Endometrial microvascular endothelial cells (primary cell): ENCODE results near the gene MICAL2. TPM values are rescaled to one million over a fixed set of nuclear protein-coding genes. Genes with fewer than 3 reads are reported as not detected.

Experiments used
- in situ Hi-C: cut with HindIII; loops from 2 replicates; pipeline ENCODE4 v1.10.0; 2017; ENCODE audit warnings: low sequenced_read_pairs, low pct_unique_long_range_greater_than_20kb; ENCODE audit errors: inconsistent ontology term
- total RNA-seq: library from RNA; depleted of rRNA; stranded (reverse); fragments of >200 nt; gene quantifications from one replicate; pipeline ENCODE4 v1.2.3, GENCODE V29; 2015; ENCODE audit errors: inconsistent ontology term

MICAL2 gene
- total RNA-seq, 1 donor from 2014 or later, result 149 TPM

- in situ Hi-C loops, result no loop called here
These were observed 1.4 kb downstream of the MICAL2 start for GRCh38 chr11:12111549-12112520.

GRCh38 chr11:12112750-12113149 is 2.4 kb downstream of the MICAL2 start:
- in situ Hi-C loops, result no loop called here

GRCh38 chr11:12113294-12113693 is 2.9 kb downstream of the MICAL2 start:
- in situ Hi-C loops, result no loop called here

- in situ Hi-C loops, result no loop called here
These were observed 4.0 kb downstream of the MICAL2 start for GRCh38 chr11:12114193-12115033.

- in situ Hi-C loops, result no loop called here
These were observed 6.1 kb downstream of the MICAL2 start for GRCh38 chr11:12116425-12117032.

- in situ Hi-C loops, result no loop called here
These were observed 6.8 kb downstream of the MICAL2 start for GRCh38 chr11:12117200-12117599.

DNA sequence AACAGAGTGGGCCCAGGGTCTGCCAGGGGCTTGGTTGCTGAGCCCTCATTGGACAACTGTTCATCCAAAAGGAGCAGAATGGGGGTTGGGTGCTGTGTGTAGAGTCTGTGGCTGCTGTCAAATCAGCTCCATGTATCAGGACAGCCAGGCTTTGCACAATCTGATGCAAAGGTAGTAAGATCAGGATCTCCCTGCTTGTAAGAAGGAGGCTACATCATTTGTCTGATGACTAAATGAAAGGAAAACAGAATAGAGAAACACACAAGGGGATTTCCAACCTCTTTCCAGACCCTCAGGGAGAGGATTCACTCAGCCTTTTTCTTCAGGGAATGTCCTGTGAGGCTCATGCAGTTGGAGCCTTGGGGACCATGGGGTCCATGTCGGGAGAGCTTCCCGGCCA is 7.2 kb downstream of the MICAL2 start:
- in situ Hi-C loops, result no loop called here

DNA sequence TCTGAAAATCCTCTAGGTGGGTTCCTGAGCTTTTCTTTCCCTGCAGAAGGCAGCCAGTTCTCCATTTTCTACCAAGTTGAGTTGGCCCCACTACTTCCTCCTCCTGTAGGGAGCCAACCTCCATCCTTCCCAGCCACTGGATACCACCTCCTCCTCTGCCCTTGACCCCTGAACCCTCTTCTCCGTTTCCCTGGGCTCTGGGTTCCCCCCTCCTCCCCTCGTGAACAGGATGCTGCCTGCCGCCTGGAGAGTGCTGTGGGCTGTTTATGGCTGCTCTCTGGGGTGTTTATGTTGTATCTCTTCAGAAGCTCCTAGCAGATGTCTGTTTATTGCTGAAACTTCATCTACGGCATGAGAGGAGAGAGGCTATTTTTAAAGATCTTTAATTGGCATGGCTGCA is 8.6 kb downstream of the MICAL2 start:
- in situ Hi-C loops, result no loop called here

DNA sequence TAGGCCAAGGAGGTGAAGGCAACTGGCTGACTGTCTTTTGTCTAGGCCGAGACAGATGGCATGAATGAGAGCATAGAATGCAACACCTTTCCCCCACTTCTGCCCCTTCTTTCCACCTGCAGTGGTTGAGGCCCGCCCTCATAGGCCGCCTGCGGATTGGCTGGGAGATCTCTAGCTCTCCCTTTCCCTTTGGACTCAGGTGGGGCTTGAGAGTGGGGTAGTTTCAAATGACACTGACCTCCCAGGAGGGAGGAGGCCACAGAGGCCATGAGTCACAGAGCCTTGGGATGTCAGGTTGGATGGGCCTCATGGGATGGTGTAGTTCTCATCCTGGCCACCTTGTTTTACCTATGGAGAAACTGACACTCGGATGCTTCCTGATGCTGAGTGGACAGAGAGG is 9.1 kb downstream of the MICAL2 start:
- in situ Hi-C loops, result no loop called here

DNA sequence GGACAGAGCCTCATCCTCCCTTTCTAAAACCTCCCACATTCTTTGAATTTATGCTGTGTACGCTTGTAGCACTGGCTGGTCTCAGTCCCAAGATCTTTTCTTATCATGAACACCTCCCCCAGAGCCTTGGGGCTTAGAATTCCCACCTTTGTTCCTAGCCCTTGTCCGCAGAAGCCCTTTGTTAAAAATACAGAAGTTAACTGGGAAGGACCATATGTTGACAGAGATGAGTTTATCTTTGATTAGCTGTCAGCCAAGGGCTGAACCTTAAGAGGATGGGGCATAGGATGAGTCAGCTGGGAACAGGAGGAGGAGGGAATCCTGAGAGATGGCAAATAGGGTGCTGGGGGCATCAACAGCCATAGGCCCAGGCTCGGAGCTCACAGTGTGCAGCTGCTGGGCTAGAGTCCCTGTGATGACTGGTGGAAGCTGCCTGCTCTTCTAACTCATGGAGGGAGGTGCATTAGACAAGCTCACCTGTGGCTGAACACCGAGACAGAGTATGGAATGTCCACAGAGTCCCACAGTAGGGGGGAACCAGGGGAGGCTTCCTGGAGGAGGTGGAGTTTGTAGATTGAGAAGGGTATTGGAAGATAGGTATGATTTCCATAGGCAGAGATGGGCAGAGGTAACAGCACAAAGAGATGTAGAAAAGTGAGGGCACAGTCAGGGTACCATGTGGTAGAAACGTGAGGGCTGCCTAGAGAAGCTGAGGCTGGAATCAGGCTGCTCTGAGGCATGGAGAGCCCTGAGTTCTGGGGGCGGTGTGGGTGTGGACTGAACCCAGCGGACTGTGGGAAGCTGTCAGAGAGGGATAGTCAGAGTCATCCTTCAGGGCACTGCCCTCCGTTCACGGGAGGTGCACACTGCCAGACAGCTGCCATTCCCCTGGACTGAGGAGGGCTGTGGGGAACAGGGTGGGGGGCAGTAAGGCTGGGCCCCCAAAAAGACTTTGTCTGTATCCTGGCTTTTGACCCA is 9.9 kb downstream of the MICAL2 start:
- in situ Hi-C loops, result no loop called here

DNA sequence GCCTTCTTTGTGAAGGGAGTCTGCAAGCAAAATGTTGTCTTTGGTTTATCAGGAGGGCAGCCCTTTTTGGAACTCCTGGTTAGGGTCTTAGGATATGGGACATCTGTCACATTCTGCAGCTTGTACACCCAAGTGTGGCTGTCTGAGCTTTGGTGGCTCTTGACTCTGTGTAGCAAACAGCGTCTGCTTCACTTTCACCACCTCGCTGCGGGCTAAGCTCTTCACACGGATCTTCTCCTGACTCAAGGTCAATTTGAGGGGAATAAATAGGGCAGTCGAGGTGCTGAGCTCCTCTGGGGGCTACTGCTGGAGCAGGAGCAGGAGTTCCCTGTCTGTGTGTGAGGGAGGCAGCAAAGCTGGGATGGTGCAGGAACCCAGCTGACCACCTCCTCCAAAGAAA is 10.6 kb downstream of the MICAL2 start:
- in situ Hi-C loops, result no loop called here

GRCh38 chr11:12121517-12121916 is 11.1 kb downstream of the MICAL2 start:
- in situ Hi-C loops, result no loop called here

- in situ Hi-C loops, result no loop called here
These were observed 11.7 kb downstream of the MICAL2 start for GRCh38 chr11:12122083-12122482.

- in situ Hi-C loops, result no loop called here
These were observed 12.9 kb downstream of the MICAL2 start for GRCh38 chr11:12123273-12123672.

- in situ Hi-C loops, result no loop called here
These were observed 13.4 kb downstream of the MICAL2 start for GRCh38 chr11:12123799-12124198.

GRCh38 chr11:12124306-12124705 is 13.9 kb downstream of the MICAL2 start:
- in situ Hi-C loops, result no loop called here

GRCh38 chr11:12125609-12126149 is 15.3 kb downstream of the MICAL2 start:
- in situ Hi-C loops, result no loop called here

- in situ Hi-C loops, result no loop called here
These were observed 16.1 kb downstream of the MICAL2 start for GRCh38 chr11:12126344-12127019.
